ENCODE data around the gene ANKRD55. TPM values are rescaled to one million over a fixed set of nuclear protein-coding genes. Genes with fewer than 3 reads are reported as not detected.

Gene ANKRD55
- total RNA-seq, 1 donor from 2014 or later, result not detected

- no peaks in the 10 kb centered on the region for H3K27me3 Mint-ChIP-seq
Observed at GRCh38 chr5:56170557-56170956, 62.6 kb downstream of the ANKRD55 start.

DNA sequence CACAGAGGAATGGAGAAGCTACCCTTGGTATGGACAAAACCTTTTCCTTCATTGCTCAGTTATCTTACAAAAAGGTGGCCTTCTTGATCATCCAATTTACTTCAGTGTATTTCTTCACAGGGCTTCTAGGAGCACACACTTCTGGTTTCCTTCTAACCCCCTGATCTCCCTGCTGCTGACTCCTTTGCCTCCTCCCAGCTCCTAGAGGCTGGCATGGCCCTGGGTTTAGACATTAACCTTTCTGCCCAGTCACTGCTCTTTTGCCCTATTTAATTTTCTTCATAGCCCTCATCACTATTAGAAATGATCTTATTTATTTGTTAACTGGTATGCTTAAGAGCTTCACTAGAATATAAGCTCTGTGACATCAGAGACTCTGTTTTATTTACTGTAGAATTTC, 63.2 kb downstream of the ANKRD55 start:
- H3K9me3 Mint-ChIP-seq (ENCODE audit: low read depth), result no peaks in the 10 kb centered on the region
- H3K4me1 Mint-ChIP-seq (ENCODE audit: low read depth), result no peaks in the 10 kb centered on the region
- TF ChIP-seq, protein P1, sequence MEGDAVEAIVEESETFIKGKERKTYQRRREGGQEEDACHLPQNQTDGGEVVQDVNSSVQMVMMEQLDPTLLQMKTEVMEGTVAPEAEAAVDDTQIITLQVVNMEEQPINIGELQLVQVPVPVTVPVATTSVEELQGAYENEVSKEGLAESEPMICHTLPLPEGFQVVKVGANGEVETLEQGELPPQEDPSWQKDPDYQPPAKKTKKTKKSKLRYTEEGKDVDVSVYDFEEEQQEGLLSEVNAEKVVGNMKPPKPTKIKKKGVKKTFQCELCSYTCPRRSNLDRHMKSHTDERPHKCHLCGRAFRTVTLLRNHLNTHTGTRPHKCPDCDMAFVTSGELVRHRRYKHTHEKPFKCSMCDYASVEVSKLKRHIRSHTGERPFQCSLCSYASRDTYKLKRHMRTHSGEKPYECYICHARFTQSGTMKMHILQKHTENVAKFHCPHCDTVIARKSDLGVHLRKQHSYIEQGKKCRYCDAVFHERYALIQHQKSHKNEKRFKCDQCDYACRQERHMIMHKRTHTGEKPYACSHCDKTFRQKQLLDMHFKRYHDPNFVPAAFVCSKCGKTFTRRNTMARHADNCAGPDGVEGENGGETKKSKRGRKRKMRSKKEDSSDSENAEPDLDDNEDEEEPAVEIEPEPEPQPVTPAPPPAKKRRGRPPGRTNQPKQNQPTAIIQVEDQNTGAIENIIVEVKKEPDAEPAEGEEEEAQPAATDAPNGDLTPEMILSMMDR (IDR thresholded peaks at IDR 0.05; ENCODE audit: unreplicated experiment), result no peak
- no peak overlapping the region for H3K4me3 Mint-ChIP-seq (ENCODE audit: low read depth)
- no peak overlapping the region for H3K27ac Mint-ChIP-seq
- no peaks in the 10 kb centered on the region for H3K36me3 Mint-ChIP-seq (ENCODE audit: insufficient read depth)
- DNase-seq (ENCODE audit: low spot score, unreplicated experiment), result no peak
- no peaks in the 10 kb centered on the region for H3K27me3 Mint-ChIP-seq

More at GRCh38 chr5:56170557-56170956, 62.6 kb downstream of the ANKRD55 start:
- H3K4me3 Mint-ChIP-seq (ENCODE audit: low read depth), result no peak overlapping the region
- DNase-seq (ENCODE audit: low spot score, unreplicated experiment), result no peak
- no peak overlapping the region for H3K27ac Mint-ChIP-seq
- H3K4me1 Mint-ChIP-seq (ENCODE audit: low read depth), result no peaks in the 10 kb centered on the region
- no peaks in the 10 kb centered on the region for H3K36me3 Mint-ChIP-seq (ENCODE audit: insufficient read depth)
- no peaks in the 10 kb centered on the region for H3K9me3 Mint-ChIP-seq (ENCODE audit: low read depth)
- TF ChIP-seq, protein P1 (IDR thresholded peaks at IDR 0.05; ENCODE audit: unreplicated experiment), result no peak

DNA sequence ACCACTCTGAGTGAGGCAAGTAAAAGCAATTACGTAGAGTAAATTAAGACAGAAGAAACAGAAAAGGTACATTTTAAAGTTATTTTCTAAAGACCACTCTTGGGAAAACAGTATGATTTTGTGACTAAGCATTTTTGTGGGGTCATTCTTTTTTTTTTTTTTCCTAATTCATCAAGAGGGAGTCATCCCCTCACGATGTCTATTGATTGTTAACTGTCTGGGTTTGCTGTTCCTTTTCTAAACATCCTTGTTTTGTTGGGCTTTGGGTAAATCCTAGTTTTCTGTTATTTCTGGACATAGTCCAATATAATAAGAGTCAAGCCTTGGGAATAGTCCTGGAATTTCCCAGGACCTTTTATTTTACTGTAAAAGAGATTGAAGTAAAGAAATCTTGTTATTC, 63.8 kb downstream of the ANKRD55 start:
- no peak for DNase-seq (ENCODE audit: low spot score, unreplicated experiment)
- TF ChIP-seq, protein P1 (IDR thresholded peaks at IDR 0.05; ENCODE audit: unreplicated experiment), result no peak
- no peaks in the 10 kb centered on the region for H3K36me3 Mint-ChIP-seq (ENCODE audit: insufficient read depth)
- no peaks in the 10 kb centered on the region for H3K27me3 Mint-ChIP-seq
- H3K4me1 Mint-ChIP-seq (ENCODE audit: low read depth), result peaks cover 3% of the 10 kb centered on the region
- no peaks in the 10 kb centered on the region for H3K9me3 Mint-ChIP-seq (ENCODE audit: low read depth)
- no peak overlapping the region for H3K27ac Mint-ChIP-seq
- H3K4me3 Mint-ChIP-seq (ENCODE audit: low read depth), result no peak overlapping the region

DNA sequence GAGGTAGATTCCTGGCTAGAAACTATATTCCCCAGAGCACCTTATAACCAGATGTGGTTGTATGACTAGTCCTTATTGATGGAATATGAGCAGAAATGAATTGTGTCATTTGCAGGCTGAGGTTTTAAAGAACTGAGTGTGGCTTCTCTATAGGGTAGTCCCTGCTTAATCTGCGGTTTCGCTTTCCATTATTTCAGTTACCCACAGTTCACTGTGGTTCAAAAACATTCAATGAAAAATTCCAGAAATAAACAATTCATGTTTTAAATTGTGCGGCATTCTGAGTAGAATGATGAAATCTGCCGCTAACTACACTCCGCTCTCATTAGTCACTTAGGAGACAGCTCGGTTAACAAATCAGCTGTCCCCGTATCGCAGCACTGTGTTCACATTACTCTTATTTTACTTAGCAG, 65.1 kb downstream of the ANKRD55 start:
- no peak overlapping the region for H3K27ac Mint-ChIP-seq
- H3K36me3 Mint-ChIP-seq (ENCODE audit: insufficient read depth), result no peaks in the 10 kb centered on the region
- H3K4me3 Mint-ChIP-seq (ENCODE audit: low read depth), result no peak overlapping the region
- H3K4me1 Mint-ChIP-seq (ENCODE audit: low read depth), result peaks cover 7% of the 10 kb centered on the region
- DNase-seq (ENCODE audit: low spot score, unreplicated experiment), result no peak
- H3K9me3 Mint-ChIP-seq (ENCODE audit: low read depth), result no peaks in the 10 kb centered on the region
- TF ChIP-seq, protein P1 (IDR thresholded peaks at IDR 0.05; ENCODE audit: unreplicated experiment), result no peak
- H3K27me3 Mint-ChIP-seq, result no peaks in the 10 kb centered on the region

GRCh38 chr5:56167519-56167918, 65.6 kb downstream of the ANKRD55 start:
- TF ChIP-seq, protein P1 (IDR thresholded peaks at IDR 0.05; ENCODE audit: unreplicated experiment), result no peak
- Mint-ChIP-seq H3K36me3 (ENCODE audit: insufficient read depth) (no peaks in the 10 kb centered on the region), H3K9me3 (ENCODE audit: low read depth) (no peaks in the 10 kb centered on the region), H3K27ac (no peak overlapping the region), H3K27me3 (no peaks in the 10 kb centered on the region), H3K4me1 (ENCODE audit: low read depth) (peaks cover 7% of the 10 kb centered on the region), H3K4me3 (ENCODE audit: low read depth) (no peak overlapping the region)
- no peak for DNase-seq (ENCODE audit: low spot score, unreplicated experiment)

Data from progenitor cell of endocrine pancreas (in vitro differentiated cells).